Uterus (tissue), 4 donors: ENCODE results near the gene CYP2W1. TPM values are rescaled to one million over a fixed set of nuclear protein-coding genes. Genes with fewer than 3 reads are reported as not detected.

Experiments used
- DNase-seq, 2 donors: peaks; one replicate each; pipeline ENCODE4 v3.0.0-alpha.2; 2019 to 2020
- H3K27ac ChIP-seq, 2 donors: fragments of 200-600 bp; sonication (generic); 1 replicate in 1 of 2; 2 replicates in 1 of 2; pipeline ENCODE4 v1.5.1; 2016 to 2018
- H3K27me3 ChIP-seq, 2 donors: fragments of 200-600 bp; sonication (generic); one replicate each; pipeline ENCODE4 v1.5.1; 2018 to 2019; ENCODE audit warnings: control low read depth in 1 of 2
- H3K36me3 ChIP-seq, 2 donors: fragments of 200-600 bp; sonication (generic); one replicate each; pipeline ENCODE4 v1.5.1; 2019; ENCODE audit warnings: control low read depth in 1 of 2
- H3K4me1 ChIP-seq, 2 donors: fragments of 200-600 bp; sonication (generic); one replicate each; pipeline ENCODE4 v1.5.1; 2018 to 2019; ENCODE audit warnings: control low read depth in 1 of 2
- H3K4me3 ChIP-seq, 2 donors: fragments of 200-600 bp; sonication (generic); 1 replicate in 1 of 2; 2 replicates in 1 of 2; pipeline ENCODE4 v1.5.1; 2018 to 2019; ENCODE audit warnings: mild to moderate bottlenecking in 1 of 2
- H3K9me3 ChIP-seq, 2 donors: fragments of 200-600 bp; sonication (generic); one replicate each; pipeline ENCODE4 v1.5.1; 2019; ENCODE audit warnings: control low read depth in 1 of 2
- CTCF ChIP-seq, 4 experiments: fragments of 200-600 bp in 2 of 4; fragments of 450-650 bp in 2 of 4; sonication (generic) in 2 of 4; IDR thresholded peaks; one replicate each; pipeline ENCODE4 v1.5.1; 2016 to 2019; ENCODE audit warnings: antibody characterized with exemption in 4 of 4, mild to moderate bottlenecking in 2 of 4, moderate library complexity in 1 of 4
- POLR2A ChIP-seq, 2 donors: fragments of 450-650 bp; IDR thresholded peaks; one replicate each; pipeline ENCODE4 v1.6.1; 2016; ENCODE audit warnings: antibody characterized with exemption in 2 of 2, mild to moderate bottlenecking in 1 of 2, moderate library complexity in 1 of 2
- intact Hi-C: fragments of 100-400 bp; cut with DNase I; formaldehyde crosslinking; loops from one replicate; pipeline ENCODE4 v1.15.1; 2023; ENCODE audit warnings: low total_unique reads
- total RNA-seq, 4 donors: library from RNA; depleted of rRNA in 3 of 4; stranded (reverse); fragments of >200 nt in 3 of 4; gene quantifications; one replicate each; pipeline versions ENCODE4 v1.1.0 to v1.2.4, GENCODE V29; 2014 to 2023
- donor health status: DM: yes; HTN: yes; CAD: no.

The CYP2W1 gene
- total RNA-seq, 4 donors from 2014 or later, result 6.6 TPM; not detected in 3

GRCh38 chr7:970744-971143, 12.2 kb upstream of the CYP2W1 start:
- DNase-seq, result no peak
- no peaks in the 10 kb centered on the region for H3K36me3 ChIP-seq
- no peak for TF ChIP-seq POLR2A (IDR thresholded peaks at IDR 0.05)
- no peak for TF ChIP-seq CTCF (IDR thresholded peaks at IDR 0.05)
- no peak overlapping the region for H3K27ac ChIP-seq
- intact Hi-C loops, result no loop called here
- no peaks in the 10 kb centered on the region for H3K27me3 ChIP-seq
- no peaks in the 10 kb centered on the region for H3K9me3 ChIP-seq
- no peak overlapping the region for H3K4me3 ChIP-seq
- H3K4me1 ChIP-seq, result peaks cover 0 to 6% of the 10 kb centered on the region in 2 donors

DNA sequence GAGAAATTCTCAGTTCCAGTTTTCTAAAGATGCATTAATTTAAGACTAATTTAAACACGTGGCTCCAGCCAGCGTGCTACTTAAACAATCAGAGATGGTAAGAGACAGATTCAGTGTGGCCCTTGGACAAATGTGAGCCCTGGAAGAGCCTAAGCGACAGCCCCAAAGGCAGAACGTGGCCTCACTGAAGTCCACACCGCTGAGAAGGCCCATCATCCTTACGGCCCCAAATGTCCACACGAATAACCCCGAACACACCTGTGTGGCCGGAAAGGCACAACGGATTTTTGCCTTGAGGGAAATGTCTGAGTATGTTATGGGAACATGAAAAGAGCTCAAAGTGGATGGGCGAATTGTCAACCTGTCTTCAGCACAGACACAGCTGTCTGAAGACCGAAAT, 10.9 kb upstream of the CYP2W1 start:
- H3K4me1 ChIP-seq, result peaks cover 0 to 6% of the 10 kb centered on the region in 2 donors
- H3K27me3 ChIP-seq, result no peaks in the 10 kb centered on the region
- no peak for DNase-seq
- no peaks in the 10 kb centered on the region for H3K36me3 ChIP-seq
- H3K9me3 ChIP-seq, result no peaks in the 10 kb centered on the region
- H3K4me3 ChIP-seq, result no peak overlapping the region
- intact Hi-C loops, result no loop called here
- H3K27ac ChIP-seq, result no peak overlapping the region
- TF ChIP-seq POLR2A (IDR thresholded peaks at IDR 0.05) (no peak), CTCF (IDR thresholded peaks at IDR 0.05) (no peak)

GRCh38 chr7:972676-973309, 10.2 kb upstream of the CYP2W1 start:
- H3K4me1 ChIP-seq, result peaks cover 0 to 6% of the 10 kb centered on the region in 2 donors
- H3K27me3 ChIP-seq, result no peaks in the 10 kb centered on the region
- intact Hi-C loops, result no loop called here
- no peak for TF ChIP-seq POLR2A (IDR thresholded peaks at IDR 0.05)
- TF ChIP-seq CTCF (IDR thresholded peaks at IDR 0.05), result no peak
- no peak for DNase-seq
- H3K9me3 ChIP-seq, result no peaks in the 10 kb centered on the region
- H3K4me3 ChIP-seq, result no peak overlapping the region
- no peak overlapping the region for H3K27ac ChIP-seq
- no peaks in the 10 kb centered on the region for H3K36me3 ChIP-seq

GRCh38 chr7:973312-973711, 9.7 kb upstream of the CYP2W1 start:
- no peaks in the 10 kb centered on the region for H3K9me3 ChIP-seq
- peaks cover 0 to 6% of the 10 kb centered on the region in 2 donors for H3K4me1 ChIP-seq
- no peak overlapping the region for H3K27ac ChIP-seq
- no peaks in the 10 kb centered on the region for H3K27me3 ChIP-seq
- no peaks in the 10 kb centered on the region for H3K36me3 ChIP-seq
- TF ChIP-seq CTCF (IDR thresholded peaks at IDR 0.05) (no peak), POLR2A (IDR thresholded peaks at IDR 0.05) (no peak)
- intact Hi-C loops, result no loop called here
- no peak for DNase-seq
- no peak overlapping the region for H3K4me3 ChIP-seq

GRCh38 chr7:974172-974571, 8.8 kb upstream of the CYP2W1 start:
- no peaks in the 10 kb centered on the region for H3K9me3 ChIP-seq
- intact Hi-C loops, result no loop called here
- DNase-seq, result no peak
- H3K27me3 ChIP-seq, result no peaks in the 10 kb centered on the region
- no peak overlapping the region for H3K27ac ChIP-seq
- no peaks in the 10 kb centered on the region for H3K36me3 ChIP-seq
- peaks cover 0 to 6% of the 10 kb centered on the region in 2 donors for H3K4me1 ChIP-seq
- TF ChIP-seq CTCF (IDR thresholded peaks at IDR 0.05) (no peak), POLR2A (IDR thresholded peaks at IDR 0.05) (no peak)
- H3K4me3 ChIP-seq, result peak overlapping the region; percentile 94 to 97
